SK-N-SH (cell line): Measurements from ENCODE around the gene CDH4. TPM values are rescaled to one million over a fixed set of nuclear protein-coding genes. Genes with fewer than 3 reads are reported as not detected.

Experiments
- CTCF ChIA-PET: fragments of 300-600, 350-600 bp; formaldehyde crosslinking; extraction: SDS; loops from one replicate; lab custom pipeline; 2021; lab: Yijun Ruan, JAX
- POLR2A ChIA-PET: fragments of 350-600 bp; sonication (Branson Sonifier 250); formaldehyde crosslinking; extraction: SDS; loops from one replicate; lab custom pipeline; 2020; ENCODE audit warnings: antibody characterized with exemption, inconsistent platforms; lab: Yijun Ruan, JAX
- DNase-seq: peaks from one replicate; pipeline ENCODE4 v3.0.0; 2012
- H2AFZ ChIP-seq: fragments of 200-600 bp; sonication (generic); 2 replicates; pipeline ENCODE4 v1.8.1; 2016; ENCODE audit warnings: antibody characterized with exemption, mild to moderate bottlenecking, low read depth
- H3F3A ChIP-seq: fragments of 200-600 bp; sonication (generic); replicated peaks from 2 replicates; pipeline ENCODE3; 2016; ENCODE audit warnings: antibody characterized with exemption, mild to moderate bottlenecking; ENCODE audit not compliant: insufficient read depth
- H3K27ac ChIP-seq, 2 experiments: fragments of 200-500 bp in 1 of 2; fragments of 200-600 bp in 1 of 2; sonication (Bioruptor generic) in 1 of 2; sonication (generic), shearing (Covaris generic) in 1 of 2; 2 replicates each; pipeline versions ENCODE4 v1.5.1 to v1.6.1; 2014 to 2016; ENCODE audit warnings: low read depth in 2 of 2, inconsistent platforms in 1 of 2, low read length in 1 of 2, mild to moderate bottlenecking in 1 of 2, mixed read lengths in 1 of 2
- H3K27me3 ChIP-seq: fragments of 200-600 bp; sonication (generic), shearing (Covaris generic); 2 replicates; pipeline ENCODE4 v1.6.1; 2016; ENCODE audit warnings: mixed run types; ENCODE audit not compliant: insufficient read depth
- H3K36me3 ChIP-seq, 2 experiments: fragments of 200-500 bp in 1 of 2; fragments of 200-600 bp in 1 of 2; sonication (Bioruptor generic) in 1 of 2; sonication (generic) in 1 of 2; replicated peaks in 1 of 2; 2 replicates each; pipeline versions ENCODE3 to v1.5.1; 2014 to 2016; ENCODE audit warnings: low read length in 1 of 2, mild to moderate bottlenecking in 1 of 2; ENCODE audit not compliant: insufficient read depth in 2 of 2, control insufficient read depth in 1 of 2
- H3K4me1 ChIP-seq, 2 experiments: fragments of 200-500 bp in 1 of 2; fragments of 200-600 bp in 1 of 2; sonication (Bioruptor generic) in 1 of 2; sonication (generic), shearing (Covaris generic) in 1 of 2; 2 replicates each; pipeline versions ENCODE4 v1.5.1 to v1.6.1; 2014 to 2016; ENCODE audit warnings: low read depth in 1 of 2, low read length in 1 of 2, mixed run types in 1 of 2; ENCODE audit not compliant: insufficient read depth in 2 of 2, control insufficient read depth in 1 of 2
- H3K4me2 ChIP-seq: fragments of 200-600 bp; sonication (generic), shearing (Covaris generic); 2 replicates; pipeline ENCODE4 v1.6.1; 2017; ENCODE audit warnings: mixed run types
- H3K4me3 ChIP-seq, 2 experiments: fragments of 200-500 bp in 1 of 2; fragments of 200-600 bp in 1 of 2; sonication (Bioruptor generic) in 1 of 2; sonication (generic), shearing (Covaris generic) in 1 of 2; 2 replicates each; pipeline versions ENCODE4 v1.5.1 to v1.8.1; 2014 to 2016; ENCODE audit warnings: low read depth in 2 of 2, inconsistent platforms in 1 of 2, low read length in 1 of 2, mild to moderate bottlenecking in 1 of 2, mixed read lengths in 1 of 2, moderate library complexity in 1 of 2
- H3K79me2 ChIP-seq: fragments of 200-600 bp; sonication (generic); 2 replicates; pipeline ENCODE4 v1.8.1; 2017; ENCODE audit warnings: mild to moderate bottlenecking; ENCODE audit not compliant: insufficient read depth
- H3K9ac ChIP-seq: fragments of 200-600 bp; sonication (generic); 2 replicates; pipeline ENCODE4 v1.6.1; 2017; ENCODE audit warnings: mixed run types
- H3K9me2 ChIP-seq: fragments of 200-600 bp; sonication (generic); 2 replicates; pipeline ENCODE4 v1.6.1; 2017; ENCODE audit warnings: mixed run types
- H3K9me3 ChIP-seq: fragments of 200-600 bp; sonication (generic); 2 replicates; pipeline ENCODE4 v1.6.1; 2017; ENCODE audit warnings: mixed run types, mild to moderate bottlenecking, moderate library complexity
- H4K20me1 ChIP-seq: fragments of 200-600 bp; sonication (generic); 2 replicates; pipeline ENCODE4 v1.6.1; 2017; ENCODE audit warnings: mild to moderate bottlenecking, mixed run types; ENCODE audit not compliant: insufficient read depth
- EP300 ChIP-seq, 2 experiments: IDR thresholded peaks; 2 replicates each; pipeline versions ENCODE4 v1.4.0 to v1.6.1; 2012; ENCODE audit warnings: borderline replicate concordance in 1 of 2, low read depth in 1 of 2, low read length in 1 of 2
- EZH2phosphoT487 ChIP-seq: fragments of 200-600 bp; sonication (generic); IDR thresholded peaks from 2 replicates; pipeline ENCODE4 v1.6.1; 2017; ENCODE audit warnings: low read depth, mixed run types, mild to moderate bottlenecking, antibody characterized with exemption, moderate library complexity, borderline replicate concordance
- GATA2 ChIP-seq: sonication (generic); formaldehyde crosslinking; IDR thresholded peaks from 2 replicates; pipeline ENCODE4 v1.5.0; 2020; ENCODE audit warnings: mild to moderate bottlenecking, missing genetic modification reagents
- MEF2A ChIP-seq: IDR thresholded peaks from 2 replicates; pipeline ENCODE4 v1.4.0; 2012; ENCODE audit warnings: low read depth, borderline replicate concordance
- MXI1 ChIP-seq: IDR thresholded peaks from 2 replicates; pipeline ENCODE4 v1.6.1; 2012; ENCODE audit warnings: mild to moderate bottlenecking, low read depth, low read length, improper control_type of control experiment
- NFIC ChIP-seq: IDR thresholded peaks from 2 replicates; pipeline ENCODE4 v1.4.0; 2012; ENCODE audit warnings: borderline replicate concordance
- NRF1 ChIP-seq: IDR thresholded peaks from 2 replicates; pipeline ENCODE4 v1.6.1; 2012; ENCODE audit warnings: low read depth, mild to moderate bottlenecking, low read length
- POLR2AphosphoS5 ChIP-seq: IDR thresholded peaks from 2 replicates; pipeline ENCODE4 v1.6.1; 2012; ENCODE audit warnings: low read depth, low read length
- RAD21 ChIP-seq: IDR thresholded peaks from 2 replicates; pipeline ENCODE4 v1.6.1; 2012; ENCODE audit warnings: mild to moderate bottlenecking, low read length
- RCOR1 ChIP-seq: fragments of 150-350 bp; IDR thresholded peaks from 2 replicates; pipeline ENCODE4 v1.6.1; 2017; ENCODE audit warnings: antibody characterized with exemption, low read length
- RFX5 ChIP-seq: IDR thresholded peaks from 2 replicates; pipeline ENCODE4 v1.6.1; 2012; ENCODE audit warnings: mild to moderate bottlenecking, improper control_type of control experiment, low read length
- RXRA ChIP-seq: IDR thresholded peaks from 2 replicates; pipeline ENCODE4 v1.4.0; 2012; ENCODE audit warnings: low read depth, mild to moderate bottlenecking, borderline replicate concordance
- TAF1 ChIP-seq: IDR thresholded peaks from 2 replicates; pipeline ENCODE4 v1.6.1; 2012; ENCODE audit warnings: low read depth, mild to moderate bottlenecking, low read length, moderate library complexity, borderline replicate concordance
- TCF12 ChIP-seq: IDR thresholded peaks from 2 replicates; pipeline ENCODE4 v1.4.0; 2012
- TEAD4 ChIP-seq: IDR thresholded peaks from 2 replicates; pipeline ENCODE4 v1.4.0; 2012; ENCODE audit warnings: mild to moderate bottlenecking, borderline replicate concordance; ENCODE audit not compliant: insufficient read depth
- YY1 ChIP-seq: IDR thresholded peaks from 2 replicates; pipeline ENCODE4 v1.4.0; 2012; ENCODE audit warnings: low read depth, mild to moderate bottlenecking
- WGBS: methylation state at CpG from one replicate; pipeline ENCODE4 v1.1.6; 2017; ENCODE audit warnings: low lambda C conversion rate; 5-methylcytosine and 5-hydroxymethylcytosine counted together
- polyA plus RNA-seq, 3 experiments: library from polyadenylated mRNA; depleted of rRNA; stranded (reverse); fragments of >200 nt; gene quantifications; 2 replicates each; pipeline ENCODE4 v1.2.3, GENCODE V29; 2012
- TF ChIP-seq, protein P1 (sequence below): IDR thresholded peaks from 2 replicates; pipeline ENCODE4 v1.4.0; 2012; ENCODE audit warnings: low read depth, borderline replicate concordance
- TF ChIP-seq, protein P2 (sequence below): fragments of 150-350 bp; IDR thresholded peaks from 2 replicates; pipeline ENCODE4 v1.6.1; 2017; ENCODE audit warnings: antibody characterized with exemption, low read length, low read depth, borderline replicate concordance
- TF ChIP-seq, protein P3 (sequence below): IDR thresholded peaks from 2 replicates; pipeline ENCODE4 v1.6.1; 2012; ENCODE audit warnings: mild to moderate bottlenecking, low read depth, low read length, moderate library complexity

The CDH4 gene
- polyA plus RNA-seq, 1 of the 3 experiments (the other 2 are of a cell fraction): not detected

DNA sequence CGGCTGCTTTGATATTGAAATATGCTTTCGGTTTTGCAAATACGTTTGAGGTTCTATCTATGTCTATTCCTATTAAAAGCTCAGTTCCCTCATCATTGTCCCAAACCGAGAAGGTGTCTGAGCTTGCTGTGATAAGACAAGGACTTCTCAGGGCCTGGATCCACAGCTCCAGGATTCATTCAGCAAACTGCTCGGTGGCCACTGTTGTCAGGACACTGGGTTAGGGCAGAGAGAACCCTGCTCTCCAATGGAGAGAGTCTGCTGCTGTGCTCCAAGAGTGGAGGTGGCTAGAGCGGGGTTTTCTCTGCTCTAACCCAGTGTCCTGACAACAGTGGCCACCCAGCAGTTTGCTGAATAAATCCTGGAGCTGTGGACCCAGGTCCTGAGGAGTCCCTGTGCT is 198.5 kb downstream of the CDH4 start:
- no peak overlapping the region for H2AFZ ChIP-seq
- H3K4me3 ChIP-seq: no peak overlapping the region
- H3K27me3 ChIP-seq: no peaks in the 10 kb centered on the region
- 46% methylated on average over 6 of the region's 6 CpGs for WGBS
- no peak overlapping the region for H3K9ac ChIP-seq
- H3K27ac ChIP-seq: no peak overlapping the region
- H3K36me3 ChIP-seq: no peaks in the 10 kb centered on the region
- no peaks in the 10 kb centered on the region for H3K79me2 ChIP-seq
- H3K4me2 ChIP-seq: no peak overlapping the region
- DNase-seq: no peak
- H3K9me2 ChIP-seq: no peaks in the 10 kb centered on the region
- ChIA-PET CTCF (no interaction called here), POLR2A (no interaction called here)
- no peaks in the 10 kb centered on the region for H4K20me1 ChIP-seq
- no peaks in the 10 kb centered on the region for H3K4me1 ChIP-seq
- 0 out of 2 replicates have a peak, but pooled peaks cover 6% of the 10 kb centered on the region for H3K9me3 ChIP-seq
- TF ChIP-seq EZH2phosphoT487 (no peak), EP300 (IDR thresholded peaks at IDR 0.05; ENCODE audit: borderline replicate concordance in 1 of 2, low read depth in 1 of 2, low read length in 1 of 2) (no peak), RCOR1 (no peak), POLR2AphosphoS5 (no peak), TAF1 (no peak), MEF2A (no peak), YY1 (no peak), TEAD4 (no peak), RXRA (no peak), TCF12 (no peak), NRF1 (no peak), MXI1 (no peak), GATA2 (CRISPR knock-in tag) (no peak), NFIC (no peak), RAD21 (no peak), RFX5 (no peak)
- TF ChIP-seq, protein P1, sequence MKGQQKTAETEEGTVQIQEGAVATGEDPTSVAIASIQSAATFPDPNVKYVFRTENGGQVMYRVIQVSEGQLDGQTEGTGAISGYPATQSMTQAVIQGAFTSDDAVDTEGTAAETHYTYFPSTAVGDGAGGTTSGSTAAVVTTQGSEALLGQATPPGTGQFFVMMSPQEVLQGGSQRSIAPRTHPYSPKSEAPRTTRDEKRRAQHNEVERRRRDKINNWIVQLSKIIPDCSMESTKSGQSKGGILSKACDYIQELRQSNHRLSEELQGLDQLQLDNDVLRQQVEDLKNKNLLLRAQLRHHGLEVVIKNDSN: no peak
- TF ChIP-seq, protein P2, sequence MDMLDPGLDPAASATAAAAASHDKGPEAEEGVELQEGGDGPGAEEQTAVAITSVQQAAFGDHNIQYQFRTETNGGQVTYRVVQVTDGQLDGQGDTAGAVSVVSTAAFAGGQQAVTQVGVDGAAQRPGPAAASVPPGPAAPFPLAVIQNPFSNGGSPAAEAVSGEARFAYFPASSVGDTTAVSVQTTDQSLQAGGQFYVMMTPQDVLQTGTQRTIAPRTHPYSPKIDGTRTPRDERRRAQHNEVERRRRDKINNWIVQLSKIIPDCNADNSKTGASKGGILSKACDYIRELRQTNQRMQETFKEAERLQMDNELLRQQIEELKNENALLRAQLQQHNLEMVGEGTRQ: no peak
- TF ChIP-seq, protein P3, sequence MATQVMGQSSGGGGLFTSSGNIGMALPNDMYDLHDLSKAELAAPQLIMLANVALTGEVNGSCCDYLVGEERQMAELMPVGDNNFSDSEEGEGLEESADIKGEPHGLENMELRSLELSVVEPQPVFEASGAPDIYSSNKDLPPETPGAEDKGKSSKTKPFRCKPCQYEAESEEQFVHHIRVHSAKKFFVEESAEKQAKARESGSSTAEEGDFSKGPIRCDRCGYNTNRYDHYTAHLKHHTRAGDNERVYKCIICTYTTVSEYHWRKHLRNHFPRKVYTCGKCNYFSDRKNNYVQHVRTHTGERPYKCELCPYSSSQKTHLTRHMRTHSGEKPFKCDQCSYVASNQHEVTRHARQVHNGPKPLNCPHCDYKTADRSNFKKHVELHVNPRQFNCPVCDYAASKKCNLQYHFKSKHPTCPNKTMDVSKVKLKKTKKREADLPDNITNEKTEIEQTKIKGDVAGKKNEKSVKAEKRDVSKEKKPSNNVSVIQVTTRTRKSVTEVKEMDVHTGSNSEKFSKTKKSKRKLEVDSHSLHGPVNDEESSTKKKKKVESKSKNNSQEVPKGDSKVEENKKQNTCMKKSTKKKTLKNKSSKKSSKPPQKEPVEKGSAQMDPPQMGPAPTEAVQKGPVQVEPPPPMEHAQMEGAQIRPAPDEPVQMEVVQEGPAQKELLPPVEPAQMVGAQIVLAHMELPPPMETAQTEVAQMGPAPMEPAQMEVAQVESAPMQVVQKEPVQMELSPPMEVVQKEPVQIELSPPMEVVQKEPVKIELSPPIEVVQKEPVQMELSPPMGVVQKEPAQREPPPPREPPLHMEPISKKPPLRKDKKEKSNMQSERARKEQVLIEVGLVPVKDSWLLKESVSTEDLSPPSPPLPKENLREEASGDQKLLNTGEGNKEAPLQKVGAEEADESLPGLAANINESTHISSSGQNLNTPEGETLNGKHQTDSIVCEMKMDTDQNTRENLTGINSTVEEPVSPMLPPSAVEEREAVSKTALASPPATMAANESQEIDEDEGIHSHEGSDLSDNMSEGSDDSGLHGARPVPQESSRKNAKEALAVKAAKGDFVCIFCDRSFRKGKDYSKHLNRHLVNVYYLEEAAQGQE: no peak
- H3F3A ChIP-seq: no peaks in the 10 kb centered on the region
